IMR-90 (cell line): ENCODE data around the gene GPRIN3. TPM values are rescaled to one million over a fixed set of nuclear protein-coding genes. Genes with fewer than 3 reads are reported as not detected.

Source experiments
- ATAC-seq: fragments of 200-7000 bp; cut with Tn5 transposase; 2 replicates; pipeline ENCODE4 v1.9.1; 2020; ENCODE audit warnings: low read depth, mild to moderate bottlenecking, moderate library complexity
- BruUV-seq: library from RNA; stranded (reverse); fragments of 400-500 nt; replicated peaks from 2 replicates; lab custom pipeline; 2021; lab: Mats Ljungman, UMichigan
- CTCF ChIA-PET: fragments of 300-600 bp; formaldehyde crosslinking; extraction: SDS; loops from one replicate; lab custom pipeline; 2021; ENCODE audit warnings: antibody characterized with exemption; lab: Yijun Ruan, JAX
- POLR2A ChIA-PET: fragments of 300-600 bp; sonication (Branson Sonifier 250); formaldehyde crosslinking; loops from one replicate; lab custom pipeline; 2022; ENCODE audit warnings: antibody characterized with exemption; ENCODE audit not compliant: unreplicated experiment; lab: Charles Lee
- DNase-seq: peaks from one replicate; pipeline ENCODE4 v3.0.0; 2013
- H2AFZ ChIP-seq: replicated peaks from 2 replicates; pipeline ENCODE3; 2013; ENCODE audit warnings: low read length, mild to moderate bottlenecking; ENCODE audit not compliant: poor library complexity
- H2AK5ac ChIP-seq: 2 replicates; pipeline ENCODE4 v1.6.1; 2013; ENCODE audit warnings: low read depth, low read length, inconsistent platforms
- H2AK9ac ChIP-seq: replicated peaks from 2 replicates; pipeline ENCODE3; 2013; ENCODE audit warnings: mild to moderate bottlenecking, low read depth, low read length, moderate library complexity; ENCODE audit not compliant: poor library complexity
- H2BK120ac ChIP-seq: 2 replicates; pipeline ENCODE4 v1.6.1; 2013; ENCODE audit warnings: low read depth, low read length, inconsistent platforms
- H2BK15ac ChIP-seq: 3 replicates; pipeline ENCODE4 v1.6.1; 2013; ENCODE audit warnings: low read depth, low read length, inconsistent platforms
- H2BK20ac ChIP-seq: 2 replicates; pipeline ENCODE4 v1.6.1; 2013; ENCODE audit warnings: low read depth, mild to moderate bottlenecking, inconsistent platforms, low read length, moderate library complexity
- H2BK5ac ChIP-seq: 2 replicates; pipeline ENCODE4 v1.6.1; 2013; ENCODE audit warnings: mild to moderate bottlenecking, low read depth, low read length, inconsistent platforms; ENCODE audit not compliant: poor library complexity, severe bottlenecking
- H3K14ac ChIP-seq: replicated peaks from 2 replicates; pipeline ENCODE4 v1.6.1; 2013; ENCODE audit warnings: low read depth, low read length, inconsistent platforms
- H3K18ac ChIP-seq: 2 replicates; pipeline ENCODE4 v1.6.1; 2013; ENCODE audit warnings: low read depth, low read length, control low read depth
- H3K23ac ChIP-seq: 2 replicates; pipeline ENCODE4 v1.6.1; 2013; ENCODE audit warnings: low read depth, low read length, inconsistent platforms
- H3K27ac ChIP-seq: 2 replicates; pipeline ENCODE4 v1.5.1; 2013; ENCODE audit warnings: mild to moderate bottlenecking, control low read depth, low read length; ENCODE audit not compliant: insufficient read depth
- H3K27me3 ChIP-seq: 2 replicates; pipeline ENCODE4 v1.6.1; 2013; ENCODE audit warnings: low read length; ENCODE audit not compliant: control insufficient read depth, insufficient read depth
- H3K36me3 ChIP-seq: 2 replicates; pipeline ENCODE4 v1.6.1; 2013; ENCODE audit warnings: low read length, mixed read lengths; ENCODE audit not compliant: control insufficient read depth, insufficient read depth
- H3K4ac ChIP-seq: 2 replicates; pipeline ENCODE4 v1.6.1; 2013; ENCODE audit warnings: low read depth, low read length, inconsistent platforms
- H3K4me1 ChIP-seq: 2 replicates; pipeline ENCODE4 v1.6.1; 2013; ENCODE audit warnings: low read length, mixed read lengths; ENCODE audit not compliant: control insufficient read depth, insufficient read depth
- H3K4me2 ChIP-seq: 2 replicates; pipeline ENCODE4 v1.6.1; 2013; ENCODE audit warnings: low read depth, mild to moderate bottlenecking, control low read depth, low read length, moderate library complexity
- H3K4me3 ChIP-seq: 2 replicates; pipeline ENCODE4 v1.5.1; 2013; ENCODE audit warnings: low read depth, mild to moderate bottlenecking, control low read depth, low read length, moderate library complexity; ENCODE audit not compliant: insufficient read depth
- H3K56ac ChIP-seq: 2 replicates; pipeline ENCODE4 v1.6.1; 2013; ENCODE audit warnings: low read length, inconsistent platforms; ENCODE audit not compliant: insufficient read depth; ENCODE audit errors: extremely low read depth
- H3K79me1 ChIP-seq, 2 experiments: 2 replicates each; pipeline ENCODE4 v1.6.1; 2013; ENCODE audit warnings: low read length in 2 of 2, inconsistent platforms in 1 of 2, low read depth in 1 of 2
- H3K9ac ChIP-seq: 2 replicates; pipeline ENCODE4 v1.6.1; 2013; ENCODE audit warnings: low read depth, low read length, control low read depth
- H3K9me1 ChIP-seq: 2 replicates; pipeline ENCODE4 v1.6.1; 2013; ENCODE audit warnings: low read length, inconsistent platforms; ENCODE audit not compliant: insufficient read depth
- H3K9me3 ChIP-seq: 2 replicates; pipeline ENCODE4 v1.6.1; 2013; ENCODE audit warnings: low read length; ENCODE audit not compliant: control insufficient read depth, insufficient read depth
- H4K20me1 ChIP-seq: 2 replicates; pipeline ENCODE4 v1.6.1; 2013; ENCODE audit warnings: low read length, inconsistent platforms; ENCODE audit not compliant: insufficient read depth
- H4K5ac ChIP-seq: 2 replicates; pipeline ENCODE4 v1.6.1; 2013; ENCODE audit warnings: mild to moderate bottlenecking, low read depth, low read length, control low read depth
- H4K8ac ChIP-seq, 2 experiments: 2 replicates each; pipeline ENCODE4 v1.6.1; 2013; ENCODE audit warnings: low read depth in 2 of 2, low read length in 2 of 2, control low read depth in 1 of 2, inconsistent platforms in 1 of 2
- H4K91ac ChIP-seq: 2 replicates; pipeline ENCODE4 v1.6.1; 2013; ENCODE audit warnings: low read depth, low read length, inconsistent platforms; ENCODE audit not compliant: insufficient read depth
- BHLHE40 ChIP-seq: fragments of 150-350 bp; IDR thresholded peaks from 2 replicates; pipeline ENCODE4 v1.6.1; 2016; ENCODE audit warnings: mild to moderate bottlenecking, low read depth, low read length
- CHD1 ChIP-seq: IDR thresholded peaks from 2 replicates; pipeline ENCODE4 v1.6.1; 2012; ENCODE audit warnings: low read depth, low read length, improper control_type of control experiment
- MAZ ChIP-seq: IDR thresholded peaks from 2 replicates; pipeline ENCODE4 v1.6.1; 2012; ENCODE audit warnings: low read depth, mild to moderate bottlenecking, low read length, improper control_type of control experiment, moderate library complexity, borderline replicate concordance
- RAD21 ChIP-seq: IDR thresholded peaks from 2 replicates; pipeline ENCODE4 v1.6.1; 2012; ENCODE audit warnings: low read length, improper control_type of control experiment
- dilution Hi-C: fragments of 300-500 bp; cut with HindIII; formaldehyde crosslinking; loops from one replicate; pipeline ENCODE4 v1.14.3; 2018; ENCODE audit warnings: low sequenced_read_pairs; ENCODE audit not compliant: unreplicated experiment
- in situ Hi-C: fragments of 300-500 bp; cut with MboI; formaldehyde crosslinking; loops from 3 replicates; pipeline ENCODE4 v1.14.3; 2019; ENCODE audit warnings: low sequenced_read_pairs, inconsistent platforms, mixed read lengths
- intact Hi-C: fragments of 100-400 bp; cut with micrococcal nuclease; formaldehyde crosslinking; loops from 2 replicates; pipeline ENCODE4 v1.10.0; 2022
- polyA plus RNA-seq, 3 experiments: library from polyadenylated mRNA; depleted of rRNA; stranded (reverse); fragments of >200 nt; gene quantifications; 2 replicates each; pipeline ENCODE4 v1.2.3, GENCODE V29; 2012; ENCODE audit warnings: low replicate concordance in 1 of 3
- total RNA-seq: library from RNA; depleted of rRNA; stranded (reverse); fragments of >200 nt; gene quantifications from 2 replicates; pipeline ENCODE4 v1.2.3, GENCODE V29; 2012
- TF ChIP-seq, protein P1 (sequence below): fragments of 150-350 bp; IDR thresholded peaks from 2 replicates; pipeline ENCODE4 v1.6.1; 2016; ENCODE audit warnings: low read depth, mild to moderate bottlenecking, low read length, moderate library complexity, borderline replicate concordance

The GPRIN3 gene
- total and polyA plus RNA-seq, 2 of the 4 experiments (the other 2 are of a cell fraction) = under 0.01 TPM; not detected in 1

GRCh38 chr4:89312066-89312465, 4.5 kb upstream of the GPRIN3 start:
- no peak overlapping the region for H3K4me2 ChIP-seq
- H3K4me3 ChIP-seq = no peak overlapping the region
- no peaks in the 10 kb centered on the region for H3K79me1 ChIP-seq
- no TSS peak for BruUV-seq
- no peak overlapping the region for H2AK5ac ChIP-seq
- intact Hi-C loops = no loop called here
- ATAC-seq (no peak), DNase-seq (no peak)
- H3K27ac ChIP-seq = no peak overlapping the region
- CTCF ChIA-PET = no interaction called here
- no peak overlapping the region for H2AK9ac ChIP-seq
- H3K27me3 ChIP-seq = peaks cover 14% of the 10 kb centered on the region
- H2BK15ac ChIP-seq = no peak overlapping the region
- no peak overlapping the region for H3K56ac ChIP-seq
- H3K23ac ChIP-seq = no peak overlapping the region
- in situ Hi-C loops = no loop called here
- TF ChIP-seq RAD21 = no peak
- no peak for TF ChIP-seq BHLHE40
- TF ChIP-seq MAZ = no peak
- TF ChIP-seq, protein P1, sequence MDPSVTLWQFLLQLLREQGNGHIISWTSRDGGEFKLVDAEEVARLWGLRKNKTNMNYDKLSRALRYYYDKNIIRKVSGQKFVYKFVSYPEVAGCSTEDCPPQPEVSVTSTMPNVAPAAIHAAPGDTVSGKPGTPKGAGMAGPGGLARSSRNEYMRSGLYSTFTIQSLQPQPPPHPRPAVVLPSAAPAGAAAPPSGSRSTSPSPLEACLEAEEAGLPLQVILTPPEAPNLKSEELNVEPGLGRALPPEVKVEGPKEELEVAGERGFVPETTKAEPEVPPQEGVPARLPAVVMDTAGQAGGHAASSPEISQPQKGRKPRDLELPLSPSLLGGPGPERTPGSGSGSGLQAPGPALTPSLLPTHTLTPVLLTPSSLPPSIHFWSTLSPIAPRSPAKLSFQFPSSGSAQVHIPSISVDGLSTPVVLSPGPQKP = no peak
- TF ChIP-seq CHD1 = no peak
- no peak overlapping the region for H2BK5ac ChIP-seq
- dilution Hi-C loops = no loop called here
- no peaks in the 10 kb centered on the region for H3K9me1 ChIP-seq
- no peaks in the 10 kb centered on the region for H4K20me1 ChIP-seq
- H3K4ac ChIP-seq = no peak overlapping the region
- no peak overlapping the region for H2BK20ac ChIP-seq
- no peak overlapping the region for H4K91ac ChIP-seq
- H3K36me3 ChIP-seq = no peaks in the 10 kb centered on the region
- H2BK120ac ChIP-seq = no peak overlapping the region
- H4K5ac ChIP-seq = no peak overlapping the region
- POLR2A ChIA-PET = no interaction called here
- no peak overlapping the region for H4K8ac ChIP-seq
- no peak overlapping the region for H3K18ac ChIP-seq
- peaks cover 4% of the 10 kb centered on the region; the same call in 1 of the 2 replicates for H3K4me1 ChIP-seq
- H3K9me3 ChIP-seq = no peaks in the 10 kb centered on the region
- no peak overlapping the region for H3K9ac ChIP-seq
- H2AFZ ChIP-seq = no peak overlapping the region
- H3K14ac ChIP-seq = no peak overlapping the region
